Endothelial cell (in vitro differentiated cells): ENCODE measurements around the gene EPB41L1. TPM values are rescaled to one million over a fixed set of nuclear protein-coding genes. Genes with fewer than 3 reads are reported as not detected.

ENCODE experiments used
- DNase-seq: peaks from one replicate; pipeline ENCODE4 v3.0.0; 2021; ENCODE audit warnings: low spot score
- H3K27ac Mint-ChIP-seq: one replicate; pipeline ENCODE4 v1.8.0; 2021; ENCODE audit warnings: mixed read lengths, inconsistent platforms; ENCODE audit not compliant: unreplicated experiment
- H3K27me3 Mint-ChIP-seq: one replicate; pipeline ENCODE4 v1.8.0; 2021; ENCODE audit warnings: mild to moderate bottlenecking, moderate library complexity, mixed read lengths, inconsistent platforms; ENCODE audit not compliant: unreplicated experiment
- H3K36me3 Mint-ChIP-seq: one replicate; pipeline ENCODE4 v1.8.0; 2021; ENCODE audit warnings: mild to moderate bottlenecking, low read depth, mixed read lengths, inconsistent platforms; ENCODE audit not compliant: unreplicated experiment
- H3K4me1 Mint-ChIP-seq: one replicate; pipeline ENCODE4 v1.8.0; 2021; ENCODE audit warnings: mild to moderate bottlenecking, mixed read lengths, inconsistent platforms; ENCODE audit not compliant: unreplicated experiment
- H3K4me3 Mint-ChIP-seq: one replicate; pipeline ENCODE4 v1.8.0; 2021; ENCODE audit warnings: mild to moderate bottlenecking, mixed read lengths, inconsistent platforms; ENCODE audit not compliant: unreplicated experiment
- H3K9me3 Mint-ChIP-seq: one replicate; pipeline ENCODE4 v1.8.0; 2021; ENCODE audit warnings: mixed read lengths, inconsistent platforms; ENCODE audit not compliant: unreplicated experiment
- CTCF ChIP-seq: fragments of 200-600 bp; sonication (generic); IDR thresholded peaks from one replicate; pipeline ENCODE4 v1.5.0; 2021; ENCODE audit warnings: antibody characterized with exemption; ENCODE audit not compliant: unreplicated experiment
- total RNA-seq: library from RNA; stranded (reverse); fragmentation: NEBNext Ultra II Directional; extraction: Animal tissue kit (Norgen Biotek cat#: 25700); gene quantifications from one replicate; pipeline ENCODE4 v1.2.1, GENCODE V29; 2021; ENCODE audit not compliant: unreplicated experiment

Gene EPB41L1
- total RNA-seq, 1 donor from 2014 or later: 19.3 TPM

- no peaks in the 10 kb centered on the region for H3K4me1 Mint-ChIP-seq
- no peak overlapping the region for H3K27ac Mint-ChIP-seq
- no peaks in the 10 kb centered on the region for H3K9me3 Mint-ChIP-seq
- no peak overlapping the region for H3K4me3 Mint-ChIP-seq
- peaks cover 5% of the 10 kb centered on the region for H3K27me3 Mint-ChIP-seq
- H3K36me3 Mint-ChIP-seq: no peaks in the 10 kb centered on the region
- no peak for DNase-seq
- TF ChIP-seq CTCF: no peak
Measured at GRCh38 chr20:36119537-36119936, 35.0 kb upstream of the EPB41L1 start.

DNA sequence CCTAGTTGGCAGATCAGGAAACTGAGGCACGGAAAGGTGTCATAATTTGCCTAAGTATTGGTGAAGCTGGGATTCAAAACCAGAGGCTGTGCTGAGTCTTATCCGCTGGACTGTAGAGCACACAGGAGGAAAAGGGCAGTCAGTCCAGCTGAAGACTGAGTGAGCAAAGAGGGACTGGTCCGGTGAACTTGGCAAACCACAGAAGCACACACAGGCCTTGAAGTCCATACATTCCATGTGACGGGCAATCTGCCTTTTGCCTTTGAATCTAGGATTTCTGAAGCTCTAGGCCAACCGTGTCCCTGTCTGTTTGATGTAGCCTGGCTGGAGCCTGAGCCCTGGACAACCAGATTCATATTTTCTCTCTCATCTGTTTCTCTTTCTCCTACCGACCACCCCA, 34.3 kb upstream of the EPB41L1 start:
- Mint-ChIP-seq H3K36me3 (no peaks in the 10 kb centered on the region), H3K27ac (no peak overlapping the region), H3K4me1 (no peaks in the 10 kb centered on the region), H3K27me3 (peaks cover 5% of the 10 kb centered on the region), H3K4me3 (no peak overlapping the region), H3K9me3 (no peaks in the 10 kb centered on the region)
- TF ChIP-seq CTCF: no peak
- no peak for DNase-seq

GRCh38 chr20:36120991-36121390, 33.5 kb upstream of the EPB41L1 start:
- Mint-ChIP-seq H3K27ac (no peak overlapping the region), H3K4me1 (no peaks in the 10 kb centered on the region), H3K36me3 (no peaks in the 10 kb centered on the region), H3K4me3 (no peak overlapping the region), H3K27me3 (peaks cover 5% of the 10 kb centered on the region), H3K9me3 (no peaks in the 10 kb centered on the region)
- TF ChIP-seq CTCF: no peak
- DNase-seq: no peak

GRCh38 chr20:36121981-36122930, 32.3 kb upstream of the EPB41L1 start:
- Mint-ChIP-seq H3K4me3 (no peak overlapping the region), H3K27me3 (peaks cover 5% of the 10 kb centered on the region), H3K4me1 (no peaks in the 10 kb centered on the region), H3K27ac (no peak overlapping the region), H3K9me3 (no peaks in the 10 kb centered on the region), H3K36me3 (no peaks in the 10 kb centered on the region)
- DNase-seq: no peak
- no peak for TF ChIP-seq CTCF

GRCh38 chr20:36122931-36123288, 31.6 kb upstream of the EPB41L1 start:
- no peaks in the 10 kb centered on the region for H3K4me1 Mint-ChIP-seq
- H3K27me3 Mint-ChIP-seq: peaks cover 5% of the 10 kb centered on the region
- no peak overlapping the region for H3K4me3 Mint-ChIP-seq
- no peaks in the 10 kb centered on the region for H3K36me3 Mint-ChIP-seq
- H3K9me3 Mint-ChIP-seq: no peaks in the 10 kb centered on the region
- H3K27ac Mint-ChIP-seq: no peak overlapping the region
- TF ChIP-seq CTCF: no peak
- DNase-seq: no peak
